ENCODE data around the gene GSDME. TPM values are rescaled to one million over a fixed set of nuclear protein-coding genes. Genes with fewer than 3 reads are reported as not detected.

The GSDME gene
- total RNA-seq, 1 donor from 2014 or later: 38.9 TPM

DNA sequence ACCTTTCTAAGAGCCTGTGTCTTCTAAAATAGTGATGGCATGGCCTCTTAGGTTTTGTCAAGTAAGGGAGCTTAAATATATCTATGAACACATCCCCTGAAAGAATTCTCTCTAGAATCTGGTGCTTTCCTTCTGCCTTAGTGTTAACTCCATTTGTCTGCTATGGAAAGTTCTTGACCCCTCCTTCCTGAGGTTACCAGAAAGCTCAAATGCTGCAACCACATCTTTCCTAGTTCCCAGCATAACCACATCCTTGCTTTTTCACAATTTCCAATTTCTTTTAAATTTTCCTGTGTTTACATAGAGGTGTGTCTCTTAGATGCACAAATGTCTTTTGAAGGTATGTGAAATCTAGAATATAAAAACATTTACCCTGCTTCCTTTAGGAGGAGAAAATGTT lies 16.4 kb upstream of the GSDME start:
- no peak for DNase-seq (ENCODE audit: extremely low read depth, low read depth, low spot score)

DNA sequence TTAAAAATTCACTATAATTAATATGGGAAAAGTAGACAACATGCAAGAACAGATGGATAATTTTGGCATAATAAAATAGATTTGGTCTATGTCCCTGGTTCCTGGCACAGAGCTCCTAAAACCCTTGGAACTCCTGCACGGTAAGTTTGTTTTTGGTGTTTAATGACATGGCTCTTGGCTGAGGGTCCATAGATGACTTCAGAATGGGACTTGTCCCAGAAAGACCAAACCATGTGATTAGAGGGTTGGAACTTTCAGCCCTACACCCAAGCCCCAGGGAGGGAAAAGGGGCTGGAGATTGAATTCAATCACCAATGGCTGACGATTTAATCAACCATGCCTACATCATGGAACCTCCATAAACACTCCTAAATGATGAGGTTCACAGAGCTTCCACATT lies 12.6 kb upstream of the GSDME start:
- DNase-seq (ENCODE audit: extremely low read depth, low read depth, low spot score): no peak

DNA sequence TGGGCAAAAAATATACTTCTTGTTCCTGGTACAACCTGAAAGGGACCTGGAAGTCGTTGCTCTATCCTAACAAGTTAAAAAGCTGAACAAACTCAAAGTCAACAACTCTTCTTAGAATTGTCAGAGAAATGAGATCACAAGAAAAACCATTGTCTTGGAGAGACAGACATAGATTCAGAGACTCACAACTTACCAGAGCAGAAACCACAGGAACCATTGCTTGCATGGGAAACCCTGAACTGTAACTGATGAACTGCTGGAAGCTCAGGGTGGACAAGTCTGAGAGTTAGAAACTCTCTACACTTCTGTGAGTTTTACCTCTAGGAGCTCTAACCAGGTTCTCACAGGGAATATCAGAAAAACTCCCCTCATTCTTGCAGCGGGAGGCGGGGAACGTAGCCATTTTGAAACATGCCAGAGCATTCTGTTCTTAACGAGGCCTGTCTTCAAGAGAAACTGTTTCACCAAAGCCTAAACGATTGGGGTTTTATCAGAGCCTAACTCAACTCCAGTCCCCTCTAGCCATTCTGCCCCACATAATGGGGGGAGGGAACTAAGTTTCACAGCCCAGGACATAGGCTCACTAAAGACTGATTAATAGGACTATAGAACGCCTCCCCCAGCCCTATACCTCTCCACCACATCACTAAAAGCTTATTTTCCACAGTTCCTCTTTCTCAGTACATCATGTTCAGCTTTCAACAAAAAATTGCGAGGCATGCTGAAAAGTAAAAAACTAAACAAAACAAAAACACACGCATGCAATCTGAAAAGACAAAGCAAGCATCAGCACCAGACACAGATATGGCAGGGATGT lies 12.0 kb upstream of the GSDME start:
- DNase-seq (ENCODE audit: extremely low read depth, low read depth, low spot score): no peak

- DNase-seq (ENCODE audit: extremely low read depth, low read depth, low spot score): no peak
Observed at GRCh38 chr7:24767878-24768569, 10.8 kb upstream of the GSDME start.

- DNase-seq (ENCODE audit: extremely low read depth, low read depth, low spot score): no peak
Observed at GRCh38 chr7:24764972-24765744, 7.9 kb upstream of the GSDME start.

DNA sequence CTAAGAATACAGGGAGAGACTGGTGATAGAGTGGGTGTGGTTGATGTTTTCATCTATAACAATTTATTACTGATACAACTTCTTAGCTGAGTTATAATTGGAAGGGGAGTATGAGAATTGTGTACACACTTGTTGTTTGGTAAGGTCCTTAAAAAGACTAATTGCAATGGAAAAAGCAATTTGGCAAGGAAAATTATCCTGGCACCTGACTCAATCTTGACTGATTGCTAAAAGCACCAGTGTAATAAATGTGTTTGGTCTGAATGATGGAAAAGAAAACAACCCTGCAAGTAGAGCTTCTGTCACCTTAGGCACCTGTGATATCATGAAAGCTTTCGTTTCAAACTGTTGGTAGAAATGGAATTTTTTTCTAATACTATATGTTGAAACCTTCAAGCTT lies 6.7 kb upstream of the GSDME start:
- no peak for DNase-seq (ENCODE audit: extremely low read depth, low read depth, low spot score)

DNA sequence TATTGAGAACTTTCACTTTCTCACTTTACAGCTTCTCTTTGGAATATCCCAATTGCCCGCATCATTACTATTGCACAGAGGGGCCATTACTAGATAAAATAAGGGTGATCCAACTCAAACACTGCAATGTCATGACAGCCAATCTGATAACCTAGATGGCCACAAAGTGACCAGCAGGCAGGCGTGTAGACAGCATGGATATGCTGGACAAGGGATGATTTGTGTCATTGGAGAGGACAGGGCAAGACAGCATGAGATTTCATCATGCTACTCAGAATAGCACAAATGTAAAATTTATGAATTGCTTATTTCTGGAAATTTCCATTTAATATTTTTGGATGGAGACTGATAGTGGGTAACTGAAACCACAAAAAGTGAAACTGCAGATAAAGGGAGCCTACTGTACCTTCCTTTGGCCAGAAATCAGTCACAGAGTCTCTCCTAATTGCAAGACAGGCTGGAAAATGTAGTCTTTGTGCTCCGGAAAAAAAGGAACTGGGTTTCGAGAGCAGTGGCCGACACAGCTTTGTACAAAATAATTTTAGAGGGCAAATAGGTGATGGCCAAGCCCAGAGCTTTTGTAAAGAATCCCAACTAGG lies 6.1 kb upstream of the GSDME start:
- DNase-seq (ENCODE audit: extremely low read depth, low read depth, low spot score): no peak

GRCh38 chr7:24762771-24763170 lies 5.5 kb upstream of the GSDME start:
- DNase-seq (ENCODE audit: extremely low read depth, low read depth, low spot score): no peak

DNA sequence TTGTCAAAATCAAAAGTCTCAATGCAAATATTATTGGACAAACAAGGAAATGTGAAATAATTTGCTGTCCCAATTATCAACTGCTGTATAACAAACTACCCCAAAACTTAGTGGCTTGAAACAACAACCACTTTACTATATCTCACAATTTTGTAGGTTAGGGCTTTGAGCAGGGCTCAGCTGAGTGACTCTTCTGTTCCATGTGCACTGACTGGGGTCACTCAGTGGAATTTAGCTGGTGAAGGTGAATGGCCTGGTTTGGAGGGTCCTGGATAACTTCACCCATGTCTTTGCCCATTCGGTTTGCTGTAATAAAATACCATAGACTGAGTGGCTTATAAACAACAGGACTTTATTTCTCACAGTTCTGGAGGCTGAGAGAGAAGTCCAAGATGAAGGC lies 3.7 kb upstream of the GSDME start:
- DNase-seq (ENCODE audit: extremely low read depth, low read depth, low spot score): no peak

DNA sequence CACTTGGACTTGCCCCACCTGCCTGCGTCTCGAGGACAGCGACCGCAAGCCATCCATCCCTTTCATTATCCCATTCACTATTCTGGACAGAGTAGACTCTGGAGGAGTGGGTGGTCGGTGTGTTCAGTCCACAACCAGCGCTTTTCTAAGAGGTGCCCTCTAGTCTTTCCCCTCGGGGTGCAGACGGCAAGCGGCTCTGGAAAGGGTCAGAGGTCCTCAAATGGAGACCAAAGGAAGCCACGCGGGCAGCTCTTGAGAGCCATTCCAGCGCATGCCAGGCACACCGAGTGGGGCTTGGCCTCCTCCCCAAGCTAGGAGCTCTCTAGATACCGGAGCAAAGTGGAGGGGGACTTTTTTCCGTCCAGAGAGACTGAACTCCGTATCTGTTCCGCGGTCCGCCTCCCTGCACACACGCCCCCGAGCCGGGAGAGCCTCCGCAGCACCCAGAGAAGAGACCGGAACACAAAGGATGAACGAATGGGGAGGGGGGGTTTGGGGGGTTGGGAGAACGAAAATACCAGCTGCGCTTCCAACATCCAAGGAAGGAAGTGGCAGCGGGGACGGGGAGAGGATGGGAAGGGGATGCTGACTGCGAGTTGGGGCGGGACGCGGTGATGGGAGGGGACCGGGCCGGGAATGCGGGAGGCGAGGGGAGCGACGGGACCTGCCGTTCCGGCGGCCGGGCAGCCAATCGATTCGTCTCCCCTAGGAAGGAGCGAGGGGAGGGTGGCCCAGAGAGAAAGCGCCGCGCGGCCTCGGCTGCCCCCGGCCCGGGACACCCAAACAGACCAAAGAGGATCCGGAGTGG lies 515 bp downstream of the GSDME start:
- no peak for DNase-seq (ENCODE audit: extremely low read depth, low read depth, low spot score)

GRCh38 chr7:24755541-24756407 lies 1.5 kb downstream of the GSDME start:
- peak; percentile 78 for DNase-seq (ENCODE audit: extremely low read depth, low read depth, low spot score)

GRCh38 chr7:24754906-24755506 lies 2.3 kb downstream of the GSDME start:
- no peak for DNase-seq (ENCODE audit: extremely low read depth, low read depth, low spot score)

DNA sequence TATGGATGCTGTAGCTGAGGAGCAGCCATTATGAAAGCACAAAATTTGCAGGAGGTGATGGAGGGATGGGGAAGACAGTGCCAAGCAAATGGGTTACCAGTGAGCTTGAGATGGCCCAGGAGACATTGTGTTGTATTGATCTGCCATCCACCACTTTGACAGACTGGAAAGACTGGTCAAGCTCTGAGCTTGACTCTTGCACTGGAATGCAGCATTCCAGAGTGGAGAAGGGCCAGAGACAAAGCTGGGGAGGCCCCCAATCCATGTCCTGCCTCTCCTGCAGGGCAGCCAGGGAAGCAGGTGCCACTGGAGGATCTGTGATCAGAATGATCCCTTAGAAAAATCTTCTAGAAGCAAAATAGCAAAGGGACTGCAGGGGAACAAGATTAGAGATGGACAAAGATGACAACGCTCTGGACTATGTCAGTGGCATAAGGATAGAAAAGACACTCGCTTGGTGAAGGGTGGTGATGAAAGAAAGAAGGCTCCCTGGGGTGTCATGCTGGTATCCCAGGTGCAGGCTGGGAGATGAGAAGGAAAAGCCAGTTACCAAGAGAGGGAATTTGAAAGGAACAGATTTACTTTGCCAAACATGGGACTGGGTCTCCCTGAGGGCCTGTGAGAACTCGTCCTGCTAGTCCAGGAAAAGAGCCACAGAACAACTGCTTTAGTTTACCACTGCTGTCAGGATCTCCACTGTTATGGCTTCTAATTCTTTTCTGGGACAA lies 5.0 kb downstream of the GSDME start:
- no peak for DNase-seq (ENCODE audit: extremely low read depth, low read depth, low spot score)

DNA sequence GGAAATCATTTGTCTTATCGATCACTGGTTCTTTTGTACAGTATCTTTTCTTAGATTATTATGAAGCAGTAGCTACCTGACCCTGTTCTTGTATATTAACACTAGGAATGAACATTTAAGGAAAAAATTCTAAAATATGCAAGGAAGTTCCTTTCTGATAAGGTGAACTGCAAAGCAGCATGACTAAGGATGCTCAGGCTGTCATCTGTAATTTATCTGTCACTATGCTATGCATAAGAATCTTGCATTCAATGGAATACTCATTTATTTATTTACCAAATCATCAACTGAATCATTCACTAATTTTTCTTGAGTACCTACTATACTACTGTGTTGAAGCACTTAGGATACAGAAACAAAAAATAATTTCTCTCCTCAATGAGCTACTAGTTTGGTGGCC lies 5.8 kb downstream of the GSDME start:
- DNase-seq (ENCODE audit: extremely low read depth, low read depth, low spot score): no peak

- no peak for DNase-seq (ENCODE audit: extremely low read depth, low read depth, low spot score)
Observed at GRCh38 chr7:24750441-24751055, 6.7 kb downstream of the GSDME start.

DNA sequence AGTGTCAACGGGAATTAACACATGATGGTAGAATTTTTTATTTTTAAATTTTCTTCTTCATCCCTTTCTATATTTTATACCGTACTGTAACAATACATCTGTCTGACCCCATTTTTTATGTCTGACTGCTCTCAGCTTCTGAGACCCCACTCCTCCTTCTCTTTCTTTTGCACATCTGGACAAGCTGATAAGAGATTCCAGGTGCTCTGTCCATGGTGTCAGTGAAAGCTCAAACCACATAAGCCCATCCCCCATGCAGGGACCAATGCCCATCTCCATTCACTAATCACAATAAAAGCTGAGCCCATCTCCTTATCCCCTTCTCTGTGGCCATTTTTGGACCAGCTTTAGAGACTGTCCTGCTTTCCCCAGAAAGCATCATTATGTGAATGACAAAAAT lies 8.7 kb downstream of the GSDME start:
- no peak for DNase-seq (ENCODE audit: extremely low read depth, low read depth, low spot score)

- no peak for DNase-seq (ENCODE audit: extremely low read depth, low read depth, low spot score)
Observed at GRCh38 chr7:24745355-24745754, 11.9 kb downstream of the GSDME start.

DNA sequence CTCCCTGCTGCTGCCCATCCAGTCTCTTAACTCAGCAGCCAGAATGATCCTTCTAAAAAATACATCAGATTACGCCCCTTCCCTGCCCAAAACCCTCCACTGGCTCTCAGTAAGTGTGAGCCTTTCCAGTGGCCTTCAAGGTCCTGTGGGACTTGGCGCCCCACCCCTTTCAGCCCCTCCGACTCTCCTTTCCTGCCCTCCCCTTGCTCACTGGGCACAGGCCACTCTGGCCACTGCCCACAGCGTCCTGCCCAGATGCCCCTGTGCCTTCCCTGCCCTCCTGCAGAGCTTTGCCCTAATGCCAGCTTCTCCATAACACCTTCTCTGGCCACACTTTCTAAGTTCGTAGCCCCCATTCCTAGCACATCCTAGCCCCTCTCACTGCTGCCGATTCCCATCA lies 13.8 kb downstream of the GSDME start:
- DNase-seq (ENCODE audit: extremely low read depth, low read depth, low spot score): no peak
